ENCODE measurements around the gene CCDC146. TPM values are rescaled to one million over a fixed set of nuclear protein-coding genes. Genes with fewer than 3 reads are reported as not detected.

Gene CCDC146
- polyA plus RNA-seq, 1 experiment = 8.8 TPM

- DNase-seq (ENCODE audit: low read depth, low spot score) = no peak
- CTCF ChIA-PET = interaction anchor here (0.9 to 2.4 kb wide), 4 partner anchors 37 to 131 kb away, joined by 3 to 12 read pairs (median 8); no protein-coding TSS in a partner anchor
- Histone ChIP-seq H3K27me3 (ENCODE audit: control insufficient read depth, insufficient read depth, low read length) (no peaks in the 10 kb centered on the region), H3K9me3 (ENCODE audit: control insufficient read depth, insufficient read depth, low read length) (no peaks in the 10 kb centered on the region), H3K4me3 (ENCODE audit: low read depth, low read length) (no peak overlapping the region), H3K27ac (ENCODE audit: low read depth, low read length) (no peak overlapping the region)
- no peak for TF ChIP-seq CTCF (IDR thresholded peaks at IDR 0.05; ENCODE audit: low read depth, low read length)
- POLR2A ChIA-PET = no interaction called here
Measured at GRCh38 chr7:77200542-77200941, 78.1 kb downstream of the CCDC146 start.

GRCh38 chr7:77202481-77202976 lies 80.1 kb downstream of the CCDC146 start:
- no peak for TF ChIP-seq CTCF (IDR thresholded peaks at IDR 0.05; ENCODE audit: low read depth, low read length)
- Histone ChIP-seq H3K27ac (ENCODE audit: low read depth, low read length) (no peak overlapping the region), H3K4me3 (ENCODE audit: low read depth, low read length) (no peak overlapping the region), H3K9me3 (ENCODE audit: control insufficient read depth, insufficient read depth, low read length) (no peaks in the 10 kb centered on the region), H3K27me3 (ENCODE audit: control insufficient read depth, insufficient read depth, low read length) (no peaks in the 10 kb centered on the region)
- ChIA-PET POLR2A (no interaction called here), CTCF (no interaction called here)
- DNase-seq (ENCODE audit: low read depth, low spot score) = no peak

- POLR2A ChIA-PET = no interaction called here
Measured at GRCh38 chr7:77205706-77206105, 83.3 kb downstream of the CCDC146 start.

GRCh38 chr7:77208416-77208815 lies 86.0 kb downstream of the CCDC146 start:
- no peak for TF ChIP-seq CTCF (IDR thresholded peaks at IDR 0.05; ENCODE audit: low read depth, low read length)

More at GRCh38 chr7:77205706-77206105, 83.3 kb downstream of the CCDC146 start:
- Histone ChIP-seq H3K9me3 (ENCODE audit: control insufficient read depth, insufficient read depth, low read length) (peaks cover 12% of the 10 kb centered on the region), H3K27me3 (ENCODE audit: control insufficient read depth, insufficient read depth, low read length) (no peaks in the 10 kb centered on the region), H3K27ac (ENCODE audit: low read depth, low read length) (no peak overlapping the region), H3K4me3 (ENCODE audit: low read depth, low read length) (no peak overlapping the region)
- CTCF ChIA-PET = no interaction called here
- DNase-seq (ENCODE audit: low read depth, low spot score) = no peak
- TF ChIP-seq CTCF (IDR thresholded peaks at IDR 0.05; ENCODE audit: low read depth, low read length) = no peak

GRCh38 chr7:77209479-77210139 lies 87.2 kb downstream of the CCDC146 start:
- Histone ChIP-seq H3K27ac (ENCODE audit: low read depth, low read length) (no peak overlapping the region), H3K4me3 (ENCODE audit: low read depth, low read length) (no peak overlapping the region), H3K9me3 (ENCODE audit: control insufficient read depth, insufficient read depth, low read length) (peaks cover 12% of the 10 kb centered on the region), H3K27me3 (ENCODE audit: control insufficient read depth, insufficient read depth, low read length) (no peaks in the 10 kb centered on the region)
- no peak for DNase-seq (ENCODE audit: low read depth, low spot score)
- ChIA-PET POLR2A (no interaction called here), CTCF (interaction anchor here (1.8 kb wide), 1 partner anchor 38 kb away, joined by 4 read pairs; no protein-coding TSS in a partner anchor)
- no peak for TF ChIP-seq CTCF (IDR thresholded peaks at IDR 0.05; ENCODE audit: low read depth, low read length)

More at GRCh38 chr7:77208416-77208815, 86.0 kb downstream of the CCDC146 start:
- H3K27ac ChIP-seq (ENCODE audit: low read depth, low read length) = no peak overlapping the region
- POLR2A ChIA-PET = no interaction called here
- peaks cover 12% of the 10 kb centered on the region for H3K9me3 ChIP-seq (ENCODE audit: control insufficient read depth, insufficient read depth, low read length)
- CTCF ChIA-PET = no interaction called here
- no peaks in the 10 kb centered on the region for H3K27me3 ChIP-seq (ENCODE audit: control insufficient read depth, insufficient read depth, low read length)
- no peak for DNase-seq (ENCODE audit: low read depth, low spot score)
- no peak overlapping the region for H3K4me3 ChIP-seq (ENCODE audit: low read depth, low read length)
